GM19328 (cell line): ENCODE data around the gene RASSF1.

Experiments
- ATAC-seq: cut with Tn5 transposase; IDR thresholded peaks from one replicate; pipeline ENCODE4 v1.9.1; 2021; ENCODE audit warnings: mild to moderate bottlenecking, moderate library complexity; ENCODE audit not compliant: unreplicated experiment

Gene RASSF1

DNA sequence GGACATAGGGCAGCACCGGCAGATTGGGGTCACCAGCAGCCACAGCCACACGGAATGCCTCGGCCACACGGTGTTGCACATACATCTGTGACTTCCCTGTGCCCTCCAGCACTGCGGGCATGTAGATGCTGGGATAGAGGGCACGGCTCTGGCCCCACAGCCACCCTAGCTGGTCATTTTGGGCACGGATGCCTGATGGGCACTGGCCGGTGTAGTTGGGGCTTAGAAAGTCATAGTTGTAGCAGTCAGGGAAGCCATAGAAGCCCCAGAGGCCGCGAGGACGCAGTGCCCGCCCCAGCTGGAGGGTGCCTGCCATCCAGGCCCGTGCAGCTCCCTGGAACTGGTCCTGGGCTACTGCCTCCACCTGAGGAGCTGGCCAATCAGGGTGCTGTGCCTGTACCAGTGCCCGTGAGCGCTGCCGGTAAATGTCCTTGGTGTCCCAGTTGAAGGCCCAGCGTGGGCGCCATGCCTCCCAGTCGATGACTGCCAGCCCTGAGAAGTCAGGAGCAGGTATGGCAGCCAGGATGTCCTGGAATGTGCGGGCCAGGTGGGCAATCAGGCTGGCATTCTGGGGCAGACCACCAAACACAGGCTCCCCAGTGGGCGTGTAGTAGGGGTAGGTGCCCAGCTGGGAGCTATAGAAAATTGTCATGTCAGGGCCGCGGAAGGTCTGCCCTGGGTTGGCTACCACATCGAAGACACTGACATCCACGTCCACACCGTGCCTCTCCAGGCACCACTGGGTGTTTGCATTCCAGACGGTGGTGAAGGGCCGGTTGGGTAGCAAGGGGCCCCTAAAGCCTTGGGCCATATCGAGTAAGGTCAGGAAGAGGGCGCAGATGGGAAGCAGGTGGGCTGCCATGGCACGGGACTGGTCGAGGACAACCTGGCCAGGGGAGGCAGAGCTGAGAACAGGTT is 38.3 kb downstream of the RASSF1 start:
- ATAC-seq = no peak

DNA sequence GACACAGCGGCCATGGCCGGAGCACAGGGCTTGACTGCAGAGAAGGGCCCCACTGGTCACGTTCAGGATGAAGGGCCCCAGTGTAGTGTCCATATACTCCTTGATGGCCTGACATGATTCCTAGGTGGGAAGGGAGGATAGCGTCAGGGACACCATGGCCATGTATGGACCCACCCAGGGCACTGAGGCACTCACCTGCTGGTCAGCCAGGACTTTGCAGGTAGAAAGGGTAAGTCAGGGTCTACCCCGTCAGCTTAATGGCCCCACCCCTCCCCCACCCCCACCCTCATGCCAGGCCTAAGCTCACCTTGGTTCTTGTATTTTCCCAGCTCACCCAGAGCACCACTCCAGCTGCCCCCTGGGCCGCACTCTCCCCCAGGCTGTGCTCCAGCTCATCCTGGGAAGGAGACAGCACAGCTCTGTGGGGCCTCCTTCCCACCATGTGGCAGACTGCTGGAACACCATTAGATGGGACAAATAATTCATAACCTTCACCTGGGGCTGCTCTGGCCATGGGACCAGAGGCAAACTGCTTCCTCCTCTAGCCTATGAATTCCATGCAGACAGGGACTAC is 39.9 kb downstream of the RASSF1 start:
- no peak for ATAC-seq

DNA sequence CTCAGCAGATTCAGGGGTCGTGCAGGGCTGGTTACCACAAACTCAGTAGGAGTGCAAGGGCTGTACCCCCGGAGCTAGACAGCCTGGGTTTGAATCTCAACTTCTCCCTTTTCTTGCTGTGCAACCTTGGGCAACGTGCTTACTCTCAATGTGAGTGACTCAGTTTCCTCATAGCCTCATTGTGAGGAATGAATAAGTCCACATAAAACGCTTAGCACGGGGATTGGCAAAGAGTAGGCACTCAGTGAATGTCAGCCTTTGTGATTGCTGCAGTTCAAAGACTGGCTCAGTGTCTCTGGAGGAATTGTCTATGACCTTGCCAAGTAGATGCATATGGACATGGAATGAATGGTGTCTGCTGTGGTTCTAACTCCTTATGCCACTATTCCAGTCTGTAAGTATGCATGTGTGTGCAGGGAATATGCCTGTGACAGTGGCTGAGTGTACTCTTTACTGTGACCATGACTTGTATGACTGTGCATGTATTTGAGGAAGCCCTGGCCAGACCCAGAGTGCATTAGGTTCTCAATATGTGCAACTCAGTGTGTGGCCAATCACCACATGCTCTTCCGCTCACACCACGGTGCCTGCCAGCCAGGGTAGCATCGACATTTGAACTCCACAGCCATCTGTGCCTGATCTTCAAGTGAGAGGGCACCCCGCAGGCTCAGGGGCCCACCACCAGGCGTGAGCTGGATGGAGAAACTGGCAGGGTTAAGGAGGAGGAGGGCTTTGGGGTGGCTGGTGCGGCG is 40.5 kb downstream of the RASSF1 start:
- ATAC-seq = no peak

DNA sequence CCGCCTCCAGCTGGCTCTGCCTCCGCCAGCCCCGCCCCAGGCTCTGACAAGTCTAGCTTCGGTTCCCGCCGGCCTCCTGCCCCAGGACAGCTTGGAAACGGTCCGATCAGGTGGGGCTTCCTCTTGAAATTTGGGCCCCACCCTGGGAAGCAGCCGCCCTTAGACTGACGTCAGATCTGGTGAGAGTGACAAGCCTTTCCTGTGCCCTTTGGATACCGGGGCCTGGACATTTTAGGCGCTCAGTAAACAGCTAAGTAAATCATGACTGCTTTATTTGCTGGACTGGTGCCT is 41.1 kb downstream of the RASSF1 start:
- no peak for ATAC-seq

DNA sequence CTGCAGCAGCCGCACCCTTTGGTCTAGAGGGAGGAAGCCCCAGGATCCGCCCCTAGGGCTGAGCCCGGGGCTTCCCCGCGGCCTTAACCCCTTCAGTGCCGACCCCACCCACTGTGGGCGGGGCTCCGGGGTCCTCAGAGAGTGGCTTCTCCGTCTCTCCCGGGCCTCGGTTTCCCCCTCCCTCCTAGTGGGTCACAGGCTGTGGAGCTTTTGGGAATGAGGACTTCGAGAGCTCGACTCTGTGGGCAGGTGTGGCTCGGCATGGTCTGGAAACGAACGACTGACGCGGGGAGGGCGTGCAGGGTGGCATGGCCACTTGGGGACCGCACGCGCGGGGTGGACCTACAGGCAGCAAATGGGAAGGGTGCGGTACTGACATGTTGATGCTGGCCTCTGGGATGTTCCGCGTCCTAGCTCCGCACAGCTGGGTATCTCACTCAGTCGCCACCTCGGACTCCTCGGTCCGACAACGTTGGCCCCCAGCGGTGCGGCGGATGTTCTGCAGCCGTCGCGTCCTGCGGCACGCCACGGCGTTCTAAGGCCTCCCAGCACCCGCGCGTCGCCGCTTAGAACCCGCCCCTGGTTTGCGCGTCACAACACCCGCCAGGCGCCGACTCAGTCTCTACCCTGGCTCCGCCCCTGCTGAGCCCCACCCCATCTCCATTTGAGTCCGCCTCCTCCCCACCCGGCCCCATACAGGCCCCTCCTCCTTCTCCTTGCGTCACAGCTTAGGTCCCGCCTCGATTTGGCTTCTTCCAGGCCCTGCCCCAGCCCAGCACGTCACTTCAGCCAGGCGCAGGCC is 41.6 kb downstream of the RASSF1 start, which contains the start of the genes HYAL3 and NAA80:
TSS of gene HYAL3 (minus strand) at position 570 of the 802 bp plus-strand sequence. CDS start 3,803 bp downstream, outside the sequence.
TSS of gene NAA80 (minus strand) at position 570 of the 802 bp plus-strand sequence. CDS start 1,942 bp downstream, outside the sequence.
- ATAC-seq = peak; percentile 86

DNA sequence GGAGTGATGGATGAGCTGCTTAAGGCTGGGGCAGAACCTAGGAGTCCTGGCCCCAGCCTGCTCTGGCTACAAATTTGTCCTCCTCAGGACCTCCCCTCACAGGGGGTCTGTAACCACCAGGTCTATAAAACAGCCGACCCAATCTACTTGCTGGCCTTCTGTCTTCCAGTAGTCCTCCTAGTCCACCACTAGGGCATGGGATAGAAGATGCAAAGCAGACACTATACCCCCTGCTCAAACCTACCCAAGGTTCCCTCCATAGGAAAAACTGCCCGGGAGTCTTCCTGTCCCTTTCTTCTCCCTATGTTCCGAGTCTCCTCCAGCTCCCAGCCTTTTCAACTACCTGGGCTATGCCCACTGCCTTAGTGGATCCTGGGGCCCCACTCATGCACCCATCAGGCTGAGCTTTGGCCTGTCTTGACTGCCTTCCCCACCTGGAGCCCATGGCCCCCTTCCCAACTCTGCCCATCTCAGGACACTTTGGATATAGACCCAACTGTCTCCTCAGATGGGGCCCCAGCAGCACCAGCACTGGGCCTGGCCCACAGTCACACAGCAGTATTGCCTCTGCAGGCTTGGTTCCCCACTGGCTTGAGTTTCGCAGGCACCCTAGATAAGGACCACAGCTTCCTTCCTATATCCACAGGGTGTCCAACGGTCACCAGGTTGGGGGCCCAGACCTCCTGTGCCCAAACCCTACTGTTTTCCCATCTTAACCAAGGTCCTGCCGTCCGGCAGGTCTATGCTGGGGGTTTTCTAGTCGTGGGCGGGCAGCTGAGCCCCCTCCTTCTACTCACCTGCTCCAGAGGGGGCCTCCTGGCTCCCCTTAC is 42.5 kb downstream of the RASSF1 start:
- no peak for ATAC-seq

DNA sequence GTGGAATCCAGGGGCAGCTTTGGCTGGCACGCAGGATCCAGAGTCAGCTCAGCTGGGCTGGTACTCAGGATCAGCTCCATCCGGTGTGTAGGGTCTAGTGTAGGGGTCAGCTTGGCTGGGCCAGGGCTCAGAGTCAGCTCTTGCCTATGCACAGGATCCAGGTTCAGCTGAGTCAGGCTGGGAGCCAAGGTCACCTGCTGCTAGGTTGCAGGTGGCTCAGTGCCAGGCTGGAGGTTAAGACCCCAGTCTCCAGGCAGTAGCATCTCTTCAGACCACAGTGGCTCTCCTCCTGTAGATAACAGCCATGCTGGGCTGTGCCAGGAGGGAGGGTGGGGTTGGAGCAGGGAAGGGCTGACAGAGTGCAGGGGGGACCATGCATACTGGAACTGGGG is 43.3 kb downstream of the RASSF1 start:
- ATAC-seq = no peak

DNA sequence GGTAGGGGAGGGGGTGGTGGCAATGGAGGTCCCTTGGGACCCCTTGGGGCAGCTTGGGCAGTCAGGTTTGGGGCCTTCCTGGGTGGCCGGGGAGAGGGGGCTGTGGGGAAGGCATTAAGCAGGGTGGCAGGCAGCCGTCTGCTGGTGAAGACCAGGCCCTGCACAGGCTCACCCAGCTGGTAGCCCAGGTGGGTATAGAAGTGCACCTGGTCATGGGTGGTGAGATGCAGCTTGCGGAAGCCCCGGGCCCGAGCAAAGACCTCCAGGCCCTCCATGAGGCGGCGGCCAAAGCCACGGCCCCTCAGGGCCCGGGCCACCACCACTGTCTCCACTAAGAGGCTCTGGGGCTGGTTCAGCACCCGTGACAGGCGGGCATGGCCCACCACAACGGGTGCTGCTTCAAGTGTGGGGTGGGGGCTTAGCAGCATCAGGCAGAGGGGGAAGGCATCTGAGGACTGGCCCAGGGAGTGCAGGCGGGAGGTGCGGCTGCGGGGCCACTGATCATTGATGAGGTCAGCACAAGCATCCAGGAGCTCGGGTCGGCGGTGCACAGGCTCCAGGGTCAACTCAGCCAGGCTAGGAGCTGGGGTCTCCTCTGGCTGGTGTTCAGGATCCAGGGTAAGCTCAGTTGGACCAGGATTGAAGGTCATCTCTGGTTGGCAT is 43.8 kb downstream of the RASSF1 start:
- no peak for ATAC-seq

DNA sequence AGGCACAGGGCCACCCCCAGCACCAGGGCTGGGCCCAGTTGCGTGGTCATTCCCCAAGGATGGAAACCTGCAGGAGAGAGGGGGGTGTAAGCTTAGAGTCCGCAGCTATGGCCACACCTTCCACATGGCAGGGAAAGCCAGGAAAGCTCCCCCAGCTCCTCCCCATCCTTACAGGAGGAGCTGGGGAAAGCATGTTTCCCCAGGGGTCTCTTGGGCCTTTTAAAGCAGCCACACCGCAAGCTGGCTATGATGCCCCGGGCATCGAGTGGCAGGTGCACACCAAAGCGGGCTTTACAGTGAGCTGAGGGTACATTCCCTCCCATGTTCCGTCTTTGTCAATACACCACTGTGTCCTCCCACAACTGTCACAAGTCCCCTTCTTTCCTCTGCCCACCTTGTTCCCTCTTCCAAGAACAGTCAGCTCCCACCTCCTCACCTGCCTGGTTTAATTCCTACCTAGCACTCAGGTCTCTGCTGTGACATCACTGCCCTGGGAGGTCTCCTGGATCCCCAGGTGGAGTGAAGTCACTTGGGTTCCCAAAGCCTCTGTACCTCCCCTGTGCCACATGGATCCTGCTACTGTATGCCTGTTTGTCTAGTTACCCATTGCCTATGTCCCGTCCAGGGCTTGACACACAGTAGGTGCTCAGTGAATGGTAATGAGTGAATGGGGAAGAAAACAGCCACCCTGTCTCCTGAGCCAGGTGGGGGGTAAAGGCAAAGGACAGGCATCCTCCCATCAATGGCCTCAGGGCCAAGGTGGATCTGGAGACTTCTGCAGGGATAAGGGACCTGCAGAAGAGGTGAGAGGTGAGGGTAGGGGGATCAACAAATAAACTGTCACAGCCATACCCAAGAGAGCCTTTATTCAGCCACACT is 44.8 kb downstream of the RASSF1 start:
- ATAC-seq = no peak

DNA sequence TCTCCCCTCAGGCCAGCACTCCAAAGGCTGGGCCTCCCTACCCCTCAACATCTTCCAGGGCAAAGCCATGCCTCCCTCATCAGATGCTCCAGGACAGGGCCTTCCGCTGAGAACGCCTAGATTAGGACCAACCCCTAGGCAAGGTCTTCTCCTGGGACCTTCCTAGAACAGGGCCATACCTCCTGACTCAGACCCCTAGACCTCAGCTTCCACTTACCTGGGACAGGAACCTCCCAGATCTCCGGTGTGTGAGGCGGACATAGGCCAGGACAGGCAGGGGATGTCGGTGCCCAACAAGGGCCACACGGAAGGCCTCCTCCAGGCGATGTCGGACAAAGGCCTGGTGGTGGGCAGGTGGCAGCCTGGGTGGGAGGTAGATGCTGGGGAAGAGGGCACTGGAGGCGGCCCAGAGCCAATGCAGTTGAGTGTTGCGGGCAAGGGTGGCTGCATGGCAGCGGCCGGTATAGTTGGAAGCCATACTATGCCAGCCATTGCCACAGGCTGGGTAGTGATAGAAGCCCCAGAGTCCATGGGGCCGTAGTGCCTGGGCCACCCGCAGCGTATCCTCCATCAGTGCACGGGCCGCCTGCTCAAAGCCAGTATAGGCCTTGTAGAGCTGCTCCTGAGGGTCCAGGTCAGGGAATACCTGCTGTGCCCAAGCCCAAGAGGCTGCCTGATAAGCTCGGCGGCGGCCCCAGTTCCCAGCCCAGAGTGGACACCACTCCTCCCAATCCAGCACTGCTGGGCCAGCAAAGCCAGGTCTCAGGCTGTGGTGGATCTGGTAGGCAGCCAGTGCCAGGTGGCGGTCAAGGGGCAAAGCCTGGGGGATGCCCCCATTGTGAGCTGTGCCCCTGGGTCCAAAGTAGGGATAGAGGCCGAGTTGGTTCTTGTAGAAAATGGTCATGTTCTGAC is 45.9 kb downstream of the RASSF1 start:
- ATAC-seq = no peak

DNA sequence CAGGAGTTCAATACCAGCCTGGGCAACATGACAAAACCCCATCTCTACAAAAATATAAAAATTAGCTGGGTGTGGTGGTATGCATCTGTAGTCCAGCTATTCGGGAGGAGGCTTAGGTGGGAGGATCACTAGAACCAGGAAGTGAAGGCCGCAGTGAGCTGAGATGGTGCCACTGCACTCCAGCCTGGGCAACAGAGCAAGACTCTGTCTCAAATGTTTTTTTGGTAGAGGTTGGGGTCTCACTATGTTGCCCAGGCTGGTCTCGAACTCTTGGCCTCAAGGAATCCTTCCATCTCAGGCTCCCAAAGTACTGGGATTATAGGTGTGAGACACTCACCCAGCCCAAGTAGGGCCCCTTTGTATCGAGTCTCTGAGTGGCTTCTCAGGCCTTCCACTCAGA is 46.5 kb downstream of the RASSF1 start:
- no peak for ATAC-seq

DNA sequence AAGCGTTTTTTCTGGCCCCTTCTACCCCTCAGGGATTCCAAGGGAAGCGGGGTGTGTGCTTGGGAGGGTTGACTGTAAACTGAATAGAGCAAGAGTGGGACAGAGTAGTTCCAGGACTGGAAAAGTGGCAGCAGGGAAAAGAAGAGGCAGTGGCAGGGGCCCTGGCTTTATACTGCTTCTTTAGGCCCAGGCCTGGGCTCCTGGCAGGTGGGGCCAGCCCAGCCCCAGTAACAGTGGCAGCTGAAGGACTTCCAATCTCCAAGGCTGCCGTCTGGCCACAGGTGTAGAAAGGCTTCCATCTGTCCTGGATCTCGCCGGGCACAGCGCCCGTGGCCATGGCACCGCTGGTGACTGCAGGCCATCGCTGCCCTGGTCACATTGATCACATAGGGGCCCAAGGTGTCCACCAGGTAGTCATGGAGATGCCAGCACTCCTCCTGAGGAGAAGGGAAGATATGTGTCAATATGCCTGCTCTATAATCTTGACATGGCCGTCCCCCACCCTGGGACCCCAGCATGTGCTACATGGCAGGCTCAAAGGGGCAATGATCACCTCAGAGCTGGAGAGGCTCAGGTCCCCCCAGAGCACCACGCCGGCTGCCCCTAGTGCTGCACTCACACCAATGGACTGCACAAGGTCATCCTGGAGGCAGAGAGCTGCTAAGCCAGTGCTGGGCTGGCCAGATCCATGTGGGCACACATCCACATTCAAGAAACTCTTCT is 47.4 kb downstream of the RASSF1 start:
- no peak for ATAC-seq

DNA sequence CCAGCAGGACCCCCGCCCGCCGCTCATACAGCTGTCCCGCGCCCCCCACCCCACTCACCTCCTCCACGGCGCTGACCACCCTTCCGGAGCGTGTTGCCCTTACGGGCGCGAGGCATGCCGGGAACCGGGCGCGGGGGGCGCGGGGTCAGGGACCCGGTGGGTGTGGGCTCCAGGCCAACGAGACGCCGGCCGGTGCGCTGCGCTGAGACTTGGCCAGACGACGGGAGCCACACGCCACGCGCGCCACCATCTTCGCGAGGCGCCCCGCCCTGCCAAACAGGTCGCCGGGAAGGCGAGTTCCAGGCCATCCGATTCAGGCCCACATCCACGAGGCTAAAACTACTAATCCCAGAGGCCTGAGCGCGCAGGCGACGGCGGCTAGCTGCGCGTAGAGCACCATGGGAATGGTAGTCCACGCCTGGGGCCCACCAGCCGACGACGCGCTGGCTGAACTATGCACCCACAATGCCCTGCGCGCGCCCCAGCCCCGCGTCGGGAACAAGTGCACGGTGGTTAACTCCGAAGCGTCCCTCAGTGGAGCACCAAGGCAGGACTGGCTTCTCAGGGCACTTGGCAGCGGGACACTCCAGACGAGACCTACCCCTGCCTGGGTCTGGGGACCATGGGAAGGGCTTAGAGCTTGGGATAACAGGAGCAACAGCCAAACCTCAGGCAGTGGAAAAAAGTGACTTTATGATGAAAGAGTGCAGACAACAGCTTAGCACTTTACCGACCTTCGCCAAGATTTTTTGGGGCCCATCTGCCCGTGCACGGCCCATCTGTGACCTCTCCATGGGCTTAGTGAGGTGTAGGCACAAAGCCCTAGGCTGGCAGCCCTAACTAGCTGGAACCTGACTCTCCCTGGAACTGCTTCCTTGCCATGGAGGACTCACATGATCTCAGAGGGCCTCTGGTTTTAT is 48.2 kb downstream of the RASSF1 start, which contains the start of gene IFRD2:
TSS of gene IFRD2 (minus strand) at position 271 of the 920 bp plus-strand sequence. CDS start at position 116, 155 bp downstream.
- ATAC-seq = peak; percentile 97

DNA sequence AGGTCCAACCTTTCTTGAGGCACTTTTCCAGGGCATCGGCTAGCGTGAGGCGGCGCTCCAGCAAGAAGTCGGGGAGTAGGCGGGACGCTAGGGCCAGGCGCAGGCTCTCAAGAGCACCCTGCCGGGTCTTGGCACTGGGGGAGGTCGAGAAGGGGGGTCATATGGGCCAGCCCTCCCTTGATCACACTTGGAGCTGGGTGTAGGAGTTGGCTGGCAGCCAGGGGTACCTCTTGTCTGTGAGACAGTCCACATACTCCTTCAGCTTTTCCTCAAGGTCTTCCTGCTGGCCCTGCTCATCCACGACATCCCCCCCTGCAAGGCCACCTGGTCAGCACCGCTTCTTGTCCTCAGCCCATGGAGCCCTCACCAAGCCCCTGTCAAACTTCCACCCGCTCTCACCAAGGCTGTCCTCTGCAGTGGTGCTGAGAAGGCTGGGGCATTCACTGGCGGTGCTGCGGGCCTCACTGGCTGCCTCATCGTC is 50.4 kb downstream of the RASSF1 start:
- no peak for ATAC-seq

DNA sequence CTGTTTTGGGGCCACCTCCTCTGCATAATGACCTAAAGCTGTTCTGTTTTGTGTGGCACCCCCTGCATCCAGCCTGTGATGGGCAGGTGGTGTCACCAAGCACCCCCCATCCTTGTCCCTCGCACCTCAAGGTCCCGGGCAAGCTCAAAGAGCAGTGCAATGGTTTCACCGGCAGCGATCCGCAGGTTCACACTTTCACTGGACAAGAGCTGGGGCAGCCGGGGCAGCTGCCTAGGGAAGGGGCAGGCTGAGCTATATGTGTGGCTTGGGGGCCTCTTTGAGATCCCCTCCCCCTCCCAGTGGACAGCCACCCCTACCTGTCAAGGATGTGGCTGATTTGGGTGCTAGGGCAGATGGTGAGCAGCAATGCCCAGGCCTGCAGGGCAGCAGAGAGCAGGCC is 51.5 kb downstream of the RASSF1 start:
- ATAC-seq = no peak
